ENCODE data around the gene AKR1E2.

GRCh38 chr10:4819707-4820106, 6.3 kb upstream of the AKR1E2 start:
- no peak for TF ChIP-seq CTCF (IDR thresholded peaks at IDR 0.05)
- no peak for TF ChIP-seq POLR2A (IDR thresholded peaks at IDR 0.05)
